HepG2 (cell line): Measurements from ENCODE around the gene CGGBP1. TPM values are rescaled to one million over a fixed set of nuclear protein-coding genes. Genes with fewer than 3 reads are reported as not detected.
A peak's percentile ranks its signal among the peaks of the same experiment; 100 is the strongest.

Experiments
- ATAC-seq: fragments of 200-7000 bp; cut with Tn5 transposase; 3 replicates; pipeline ENCODE4 v1.9.1; 2020; ENCODE audit warnings: mild to moderate bottlenecking, moderate library complexity
- BruUV-seq: library from RNA; stranded (reverse); fragments of 400-500 nt; replicated peaks from 2 replicates; lab custom pipeline; 2021; lab: Mats Ljungman, UMichigan
- CTCF ChIA-PET: fragments of 300-600 bp; formaldehyde crosslinking; extraction: SDS; loops from one replicate; lab custom pipeline; 2021; ENCODE audit warnings: low total read pairs, inconsistent platforms, low intra/inter-chr PET ratio; lab: Yijun Ruan, JAX
- POLR2A ChIA-PET: fragments of 350-600 bp; sonication (Branson Sonifier 250); formaldehyde crosslinking; loops from one replicate; lab custom pipeline; 2020; ENCODE audit warnings: antibody characterized with exemption, inconsistent platforms; lab: Yijun Ruan, JAX
- DNase-seq: peaks from one replicate; pipeline ENCODE4 v3.0.0-alpha.2; 2015; ENCODE audit warnings: low spot score
- FAIRE-seq: peaks from 3 replicates; lab custom pipeline; 2011; peaks lifted over from hg19 to GRCh38; lab: Jason Lieb, UNC
- H2AFZ ChIP-seq: one replicate; pipeline ENCODE4 v1.6.1; 2011; ENCODE audit warnings: low read length, inconsistent platforms
- H3K27ac ChIP-seq: fragments of 300-600 bp; 3 replicates; pipeline ENCODE4 v1.8.0; 2011; ENCODE audit warnings: mixed run types, mild to moderate bottlenecking, mixed read lengths, low read length, inconsistent platforms; ENCODE audit not compliant: insufficient read depth; ENCODE audit errors: extremely low read length
- H3K27me3 ChIP-seq, 2 experiments: fragments of 200-600 bp in 1 of 2; 2 replicates in 1 of 2; 3 replicates in 1 of 2; pipeline versions ENCODE4 v1.6.0 to v1.8.0; 2011; ENCODE audit warnings: low read length in 2 of 2, mild to moderate bottlenecking in 2 of 2, moderate library complexity in 2 of 2, inconsistent platforms in 1 of 2; ENCODE audit not compliant: insufficient read depth in 2 of 2, control insufficient read depth in 1 of 2
- H3K36me3 ChIP-seq, 2 experiments: fragments of 200-600 bp in 1 of 2; replicated peaks in 1 of 2; 2 replicates in 1 of 2; 3 replicates in 1 of 2; pipeline versions ENCODE4 v1.5.1 to v1.8.0; 2011; ENCODE audit warnings: low read length in 2 of 2, inconsistent platforms in 1 of 2; ENCODE audit not compliant: insufficient read depth in 2 of 2, control insufficient read depth in 1 of 2
- H3K4me1 ChIP-seq: 2 replicates; pipeline ENCODE4 v1.5.1; 2012; ENCODE audit warnings: low read length, inconsistent platforms; ENCODE audit not compliant: insufficient read depth
- H3K4me2 ChIP-seq: 2 replicates; pipeline ENCODE4 v1.6.0; 2011; ENCODE audit warnings: low read depth, low read length, inconsistent platforms
- H3K4me3 ChIP-seq, 3 experiments: fragments of 200-600 bp in 1 of 3; sonication (generic), shearing (Covaris generic) in 1 of 3; replicated peaks in 1 of 3; 2 replicates each; pipeline ENCODE4 v1.5.1; 2011 to 2016; ENCODE audit warnings: low read length in 3 of 3, inconsistent platforms in 2 of 3, low read depth in 2 of 3, mild to moderate bottlenecking in 2 of 3, control low read depth in 1 of 3, mixed read lengths in 1 of 3; ENCODE audit not compliant: insufficient read depth in 1 of 3
- H3K79me2 ChIP-seq: one replicate; pipeline ENCODE4 v1.6.1; 2011; ENCODE audit warnings: low read length, inconsistent platforms; ENCODE audit not compliant: insufficient read depth
- H3K9ac ChIP-seq: 2 replicates; pipeline ENCODE4 v1.6.0; 2011; ENCODE audit warnings: mild to moderate bottlenecking, low read depth, low read length, inconsistent platforms; ENCODE audit not compliant: insufficient read depth
- H3K9me3 ChIP-seq: 2 replicates; pipeline ENCODE4 v1.5.1; 2012; ENCODE audit warnings: mild to moderate bottlenecking, low read length
- H4K20me1 ChIP-seq: 2 replicates; pipeline ENCODE4 v1.6.0; 2011; ENCODE audit warnings: inconsistent platforms, mild to moderate bottlenecking, low read length, moderate library complexity; ENCODE audit not compliant: insufficient read depth
- FOXK1 ChIP-seq: sonication (generic); formaldehyde crosslinking; IDR thresholded peaks from 2 replicates; pipeline ENCODE4 v1.4.0; 2020; ENCODE audit warnings: low read depth, missing genetic modification reagents, borderline replicate concordance
- MYNN ChIP-seq: sonication (generic); formaldehyde crosslinking; IDR thresholded peaks from 2 replicates; pipeline ENCODE4 v1.4.0; 2020; ENCODE audit warnings: mild to moderate bottlenecking, low read depth, missing genetic modification reagents
- RFXANK ChIP-seq: IDR thresholded peaks from 2 replicates; pipeline ENCODE4 v1.6.1; 2016
- RXRA ChIP-seq: sonication (generic); formaldehyde crosslinking; IDR thresholded peaks from 2 replicates; pipeline ENCODE4 v1.5.1; 2020; ENCODE audit warnings: missing genetic modification reagents
- YY1 ChIP-seq: IDR thresholded peaks from 2 replicates; pipeline ENCODE4 v1.6.1; 2011; ENCODE audit warnings: low read length, low read depth, moderate library complexity, mild to moderate bottlenecking; ENCODE audit not compliant: insufficient read depth, insufficient replicate concordance
- ZMYM3 ChIP-seq: sonication (generic); formaldehyde crosslinking; IDR thresholded peaks from 2 replicates; pipeline ENCODE4 v1.5.1; 2020; ENCODE audit warnings: mild to moderate bottlenecking, missing genetic modification reagents
- ZNF180 ChIP-seq: sonication (generic); formaldehyde crosslinking; IDR thresholded peaks from 2 replicates; pipeline ENCODE4 v1.4.0; 2020; ENCODE audit warnings: low read depth, missing genetic modification reagents, borderline replicate concordance
- ZNF234 ChIP-seq: sonication (generic); formaldehyde crosslinking; conservative IDR thresholded peaks from 2 replicates; pipeline ENCODE4 v1.5.1; 2020; ENCODE audit warnings: mild to moderate bottlenecking, missing genetic modification reagents
- ZNF33A ChIP-seq: sonication (generic); formaldehyde crosslinking; IDR thresholded peaks from 2 replicates; pipeline ENCODE4 v1.5.1; 2020; ENCODE audit warnings: missing genetic modification reagents, mild to moderate bottlenecking, moderate library complexity, borderline replicate concordance
- ZNF501 ChIP-seq: sonication (generic); formaldehyde crosslinking; IDR thresholded peaks from 2 replicates; pipeline ENCODE4 v1.5.1; 2020; ENCODE audit warnings: mild to moderate bottlenecking, moderate library complexity, missing genetic modification reagents
- ZNF646 ChIP-seq: sonication (generic); formaldehyde crosslinking; IDR thresholded peaks from 2 replicates; pipeline ENCODE4 v1.9.0; 2021; ENCODE audit warnings: mild to moderate bottlenecking, missing genetic modification reagents
- WGBS: methylation state at CpG from one replicate; pipeline ENCODE4 v1.1.6; 2017; ENCODE audit warnings: low lambda C conversion rate; 5-methylcytosine and 5-hydroxymethylcytosine counted together
- in situ Hi-C: cut with HindIII; loops from 2 replicates; pipeline ENCODE4 v1.10.0; 2017; ENCODE audit warnings: low pct_unique_long_range_greater_than_20kb; ENCODE audit not compliant: extremely low pct_ligation_motif_present
- intact Hi-C: fragments of 100-400 bp; cut with micrococcal nuclease; formaldehyde crosslinking; loops from one replicate; pipeline ENCODE4 v1.10.0; 2022; ENCODE audit not compliant: unreplicated experiment
- polyA plus RNA-seq, 8 experiments: library from polyadenylated mRNA; depleted of rRNA in 3 of 8; stranded (reverse) in 7 of 8; unstranded in 1 of 8; fragments of >200 nt; fragmentation: Illumina TruSeq in 4 of 8; extraction: Trizol in 4 of 8; gene quantifications; 2 replicates each; pipeline versions ENCODE4 v1.2.1 to v1.2.3, GENCODE V29; 2011 to 2016; ENCODE audit warnings: low read depth in 4 of 8, missing spikeins in 1 of 8, mixed read lengths in 1 of 8; ENCODE audit not compliant: insufficient read depth in 1 of 8
- total RNA-seq, 5 experiments: library from RNA; depleted of rRNA; stranded (reverse); fragments of >200 nt; fragmentation: Illumina TruSeq; extraction: Trizol; gene quantifications; 2 replicates each; pipeline ENCODE4 v1.2.3, GENCODE V29; 2016; ENCODE audit warnings: low read depth in 1 of 5

The CGGBP1 gene
- total and polyA plus RNA-seq, 2 of the 13 experiments (the other 11 are each of a cell fraction or from before 2014, with no cell fraction given), result 38.9 to 47.0 TPM

- H3K79me2 ChIP-seq, result peaks cover 56% of the 10 kb centered on the region
- CTCF ChIA-PET, result no interaction called here
These were observed 562 bp downstream of the CGGBP1 start for GRCh38 chr3:88058306-88058580.

More at GRCh38 chr3:88058306-88058580, 562 bp downstream of the CGGBP1 start:
- in situ Hi-C loops, result loop anchor here (5.0 kb wide), 1 partner anchor 94 kb away; no protein-coding TSS in a partner anchor
- Histone ChIP-seq H4K20me1 (peaks cover 7% of the 10 kb centered on the region; the same call in 1 of the 2 replicates), H3K9me3 (no peaks in the 10 kb centered on the region), H3K36me3 (peaks cover 3 to 13% of the 10 kb centered on the region in 2 experiments; a peak in 2 of 5 replicates), H2AFZ (peak overlapping the region; percentile 34), H3K9ac (peak overlapping the region; percentile 79), H3K4me1 (peaks cover 30% of the 10 kb centered on the region), H3K27me3 (no peaks in the 10 kb centered on the region; a peak in 1 of 5 replicates), H3K4me2 (peak overlapping the region; percentile 71), H3K27ac (peak overlapping the region; percentile 88), H3K4me3 (peak overlapping the region; percentile 75 to 88 (median 79))
- FAIRE-seq (no peak), DNase-seq (peak; percentile 2), ATAC-seq (peak; percentile 48)
- intact Hi-C loops, result loop anchor here (5.0 to 10.0 kb wide), 2 partner anchors 74 to 127 kb away; no protein-coding TSS in a partner anchor
- WGBS, result 2% methylated on average over 11 of the region's 24 CpGs
- TF ChIP-seq RFXANK (no peak), ZNF501 (CRISPR knock-in tag) (0 out of 2 replicates have a peak, but pooled peaks have one; percentile 13), ZMYM3 (CRISPR knock-in tag) (no peak), ZNF234 (CRISPR knock-in tag) (no peak), ZNF33A (CRISPR knock-in tag) (0 out of 2 replicates have a peak, but pooled peaks have one; percentile 3), ZNF180 (CRISPR knock-in tag) (no peak), YY1 (no peak), FOXK1 (CRISPR knock-in tag) (0 out of 2 replicates have a peak, but pooled peaks have one; percentile 30), RXRA (CRISPR knock-in tag) (no peak), ZNF646 (CRISPR knock-in tag) (no peak), MYNN (CRISPR knock-in tag) (no peak)
- no TSS peak for BruUV-seq
- POLR2A ChIA-PET, result interaction anchor here (0.7 to 2.1 kb wide), 6 partner anchors 9 to 91 kb away, joined by 3 to 19 read pairs (median 3); partner anchors contain the start of gene C3orf38
